ENCODE results near the gene DNAJC15. TPM values are rescaled to one million over a fixed set of nuclear protein-coding genes. Genes with fewer than 3 reads are reported as not detected.

The DNAJC15 gene
- total RNA-seq, 1 experiment from 2014 or later = 12.5 TPM

GRCh38 chr13:43140985-43141384 is 117.6 kb downstream of the DNAJC15 start:
- H3K4me2 ChIP-seq (ENCODE audit: low read length) = no peak overlapping the region
- no peaks in the 10 kb centered on the region for H3K9me3 ChIP-seq (ENCODE audit: low read length)
- no peak overlapping the region for H3K9ac ChIP-seq (ENCODE audit: low read length)
- H3F3A ChIP-seq (ENCODE audit: low read length, unreplicated experiment) = no peaks in the 10 kb centered on the region
- CTCF ChIA-PET = interaction anchor here (0.6 to 0.8 kb wide), 2 partner anchors 131 to 160 kb away, joined by 3 to 5 read pairs; no protein-coding TSS in a partner anchor
- H3K27ac ChIP-seq (ENCODE audit: low read length) = no peak overlapping the region
- no peak for DNase-seq
- H4K20me1 ChIP-seq (ENCODE audit: low read length) = no peaks in the 10 kb centered on the region
- BruUV-seq (replicated peaks) = no TSS peak
- H3K9me2 ChIP-seq (replicated peaks; ENCODE audit: low read length) = no peaks in the 10 kb centered on the region
- POLR2A ChIA-PET (ENCODE audit: unreplicated experiment) = no interaction called here
- TF ChIP-seq EZH2phosphoT487 (IDR thresholded peaks at IDR 0.05; ENCODE audit: borderline replicate concordance, low read length) (no peak), EZH2 (IDR thresholded peaks at IDR 0.05; ENCODE audit: low read length, unreplicated experiment) (no peak)
- no peak overlapping the region for H3K4me3 ChIP-seq (ENCODE audit: low read length)
- intact Hi-C loops (cut with micrococcal nuclease) = no loop called here
- no peaks in the 10 kb centered on the region; the same call in 1 of the 2 replicates for H3K4me1 ChIP-seq (ENCODE audit: insufficient read depth, low read length)
- no peak overlapping the region for H2AFZ ChIP-seq (ENCODE audit: low read length)
- no peaks in the 10 kb centered on the region for H3K27me3 ChIP-seq (ENCODE audit: low read length)
- H3K36me3 ChIP-seq (ENCODE audit: low read depth, low read length) = no peaks in the 10 kb centered on the region
- ATAC-seq = no peak
- H3K79me2 ChIP-seq (ENCODE audit: low read length) = no peaks in the 10 kb centered on the region

DNA sequence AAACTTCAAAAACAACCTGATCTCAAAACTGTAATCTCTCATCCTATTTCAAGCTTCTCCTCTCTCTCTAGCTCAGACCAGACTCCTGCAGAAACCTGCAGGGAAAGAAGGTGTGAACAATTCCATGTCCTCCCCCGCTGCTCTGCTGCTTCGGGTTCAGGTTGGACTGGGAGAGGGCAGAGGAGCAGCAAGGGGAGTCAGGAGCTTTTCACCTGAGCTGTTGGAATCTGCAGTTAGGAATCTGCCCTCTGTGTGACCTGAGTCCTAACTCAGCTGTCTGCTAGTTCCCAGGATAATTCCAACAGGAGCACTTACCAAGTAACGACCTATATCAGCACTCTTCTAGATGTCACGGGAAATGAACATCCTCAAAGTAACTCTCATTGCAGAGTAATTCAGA is 118.3 kb downstream of the DNAJC15 start:
- ChIA-PET POLR2A (ENCODE audit: unreplicated experiment) (no interaction called here), CTCF (no interaction called here)
- Histone ChIP-seq H3K4me2 (ENCODE audit: low read length) (no peak overlapping the region), H3K9me2 (replicated peaks; ENCODE audit: low read length) (no peaks in the 10 kb centered on the region), H3K4me1 (ENCODE audit: insufficient read depth, low read length) (no peaks in the 10 kb centered on the region; the same call in 1 of the 2 replicates), H3K36me3 (ENCODE audit: low read depth, low read length) (no peaks in the 10 kb centered on the region), H3K9ac (ENCODE audit: low read length) (no peak overlapping the region), H3F3A (ENCODE audit: low read length, unreplicated experiment) (no peaks in the 10 kb centered on the region), H3K79me2 (ENCODE audit: low read length) (no peaks in the 10 kb centered on the region), H4K20me1 (ENCODE audit: low read length) (no peaks in the 10 kb centered on the region), H3K9me3 (ENCODE audit: low read length) (no peaks in the 10 kb centered on the region), H2AFZ (ENCODE audit: low read length) (no peak overlapping the region), H3K27me3 (ENCODE audit: low read length) (no peaks in the 10 kb centered on the region), H3K4me3 (ENCODE audit: low read length) (no peak overlapping the region), H3K27ac (ENCODE audit: low read length) (no peak overlapping the region)
- no peak for TF ChIP-seq CTCF (conservative IDR thresholded peaks at IDR 0.05; ENCODE audit: low read depth, low read length)
- TF ChIP-seq EZH2 (IDR thresholded peaks at IDR 0.05; ENCODE audit: low read length, unreplicated experiment) = no peak
- TF ChIP-seq EZH2phosphoT487 (IDR thresholded peaks at IDR 0.05; ENCODE audit: borderline replicate concordance, low read length) = no peak
- DNase-seq (no peak), ATAC-seq (no peak)
- BruUV-seq (replicated peaks) = no TSS peak
- intact Hi-C loops (cut with micrococcal nuclease) = no loop called here

DNA sequence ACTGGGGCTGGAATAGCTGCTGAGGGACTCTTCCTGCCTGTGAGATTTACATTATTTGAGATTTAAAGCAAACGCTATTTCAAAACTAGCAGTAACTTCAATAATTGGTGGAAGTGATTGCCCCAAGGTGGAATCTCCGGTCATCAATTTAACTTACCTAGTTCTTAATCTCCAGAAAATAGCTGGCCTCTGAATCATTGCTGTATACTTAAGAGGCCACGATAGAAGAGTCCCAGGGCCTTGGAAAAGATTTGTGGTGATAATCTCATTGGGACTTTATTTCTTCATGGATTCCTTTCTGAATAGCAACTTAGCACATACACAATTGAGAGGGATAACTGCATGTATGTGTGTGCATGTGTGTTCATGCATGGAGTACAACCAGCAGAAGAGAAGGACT is 120.2 kb downstream of the DNAJC15 start:
- Histone ChIP-seq H3K4me1 (ENCODE audit: insufficient read depth, low read length) (no peaks in the 10 kb centered on the region; the same call in 1 of the 2 replicates), H3K9me3 (ENCODE audit: low read length) (no peaks in the 10 kb centered on the region), H4K20me1 (ENCODE audit: low read length) (no peaks in the 10 kb centered on the region), H3K9me2 (replicated peaks; ENCODE audit: low read length) (no peaks in the 10 kb centered on the region), H3K27me3 (ENCODE audit: low read length) (no peaks in the 10 kb centered on the region), H3F3A (ENCODE audit: low read length, unreplicated experiment) (no peaks in the 10 kb centered on the region), H3K79me2 (ENCODE audit: low read length) (no peaks in the 10 kb centered on the region), H3K4me3 (ENCODE audit: low read length) (no peak overlapping the region), H3K36me3 (ENCODE audit: low read depth, low read length) (no peaks in the 10 kb centered on the region), H3K4me2 (ENCODE audit: low read length) (no peak overlapping the region), H3K27ac (ENCODE audit: low read length) (no peak overlapping the region), H3K9ac (ENCODE audit: low read length) (no peak overlapping the region), H2AFZ (ENCODE audit: low read length) (no peak overlapping the region)
- ChIA-PET CTCF (no interaction called here), POLR2A (ENCODE audit: unreplicated experiment) (no interaction called here)
- DNase-seq (peak; percentile 61), ATAC-seq (no peak)
- no peak for TF ChIP-seq CTCF (conservative IDR thresholded peaks at IDR 0.05; ENCODE audit: low read depth, low read length)
- TF ChIP-seq EZH2phosphoT487 (IDR thresholded peaks at IDR 0.05; ENCODE audit: borderline replicate concordance, low read length) = no peak
- TF ChIP-seq EZH2 (IDR thresholded peaks at IDR 0.05; ENCODE audit: low read length, unreplicated experiment) = no peak
- intact Hi-C loops (cut with micrococcal nuclease) = no loop called here
- no TSS peak for BruUV-seq (replicated peaks)
